ENCODE measurements around the gene CACNA1B. TPM values are rescaled to one million over a fixed set of nuclear protein-coding genes. Genes with fewer than 3 reads are reported as not detected.

The CACNA1B gene
- polyA plus RNA-seq, 1 experiment, result 0.01 TPM

GRCh38 chr9:137953683-137954438 is 76.3 kb downstream of the CACNA1B start:
- Histone ChIP-seq H3K4me3 (ENCODE audit: low read depth, low read length) (no peak overlapping the region), H3K27ac (ENCODE audit: low read depth, low read length) (no peak overlapping the region), H3K9me3 (ENCODE audit: control insufficient read depth, insufficient read depth, low read length) (peaks cover 90% of the 10 kb centered on the region), H3K27me3 (ENCODE audit: control insufficient read depth, insufficient read depth, low read length) (no peaks in the 10 kb centered on the region)
- ChIA-PET CTCF (no interaction called here), POLR2A (no interaction called here)
- DNase-seq (ENCODE audit: low read depth, low spot score), result no peak
- TF ChIP-seq CTCF (IDR thresholded peaks at IDR 0.05; ENCODE audit: low read depth, low read length), result no peak

GRCh38 chr9:137955224-137955570 is 77.6 kb downstream of the CACNA1B start:
- no peak for DNase-seq (ENCODE audit: low read depth, low spot score)
- no peaks in the 10 kb centered on the region for H3K27me3 ChIP-seq (ENCODE audit: control insufficient read depth, insufficient read depth, low read length)
- CTCF ChIA-PET, result no interaction called here
- POLR2A ChIA-PET, result no interaction called here
- no peak overlapping the region for H3K4me3 ChIP-seq (ENCODE audit: low read depth, low read length)
- no peak overlapping the region for H3K27ac ChIP-seq (ENCODE audit: low read depth, low read length)
- TF ChIP-seq CTCF (IDR thresholded peaks at IDR 0.05; ENCODE audit: low read depth, low read length), result no peak
- H3K9me3 ChIP-seq (ENCODE audit: control insufficient read depth, insufficient read depth, low read length), result peaks cover 84% of the 10 kb centered on the region

DNA sequence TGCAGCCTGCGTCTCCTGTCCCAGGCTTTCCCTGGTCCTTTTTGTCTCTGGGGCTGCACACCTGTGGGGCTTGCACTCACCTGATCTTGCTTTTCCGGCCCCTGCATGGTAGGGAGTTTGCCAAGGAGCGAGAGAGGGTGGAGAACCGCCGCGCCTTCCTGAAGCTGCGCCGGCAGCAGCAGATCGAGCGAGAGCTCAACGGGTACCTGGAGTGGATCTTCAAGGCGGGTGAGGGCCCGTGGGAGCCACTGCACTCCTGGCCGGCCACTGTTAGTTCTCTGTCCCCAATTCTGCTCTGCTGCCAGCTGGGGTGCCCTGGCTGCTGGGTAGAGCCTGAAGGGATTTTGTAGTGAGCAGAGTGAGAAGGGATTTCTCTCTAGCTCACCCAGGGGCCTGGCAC is 78.0 kb downstream of the CACNA1B start:
- Histone ChIP-seq H3K4me3 (ENCODE audit: low read depth, low read length) (no peak overlapping the region), H3K9me3 (ENCODE audit: control insufficient read depth, insufficient read depth, low read length) (peaks cover 83% of the 10 kb centered on the region), H3K27me3 (ENCODE audit: control insufficient read depth, insufficient read depth, low read length) (no peaks in the 10 kb centered on the region), H3K27ac (ENCODE audit: low read depth, low read length) (no peak overlapping the region)
- DNase-seq (ENCODE audit: low read depth, low spot score), result no peak
- ChIA-PET POLR2A (no interaction called here), CTCF (no interaction called here)
- TF ChIP-seq CTCF (IDR thresholded peaks at IDR 0.05; ENCODE audit: low read depth, low read length), result no peak

- H3K9me3 ChIP-seq (ENCODE audit: control insufficient read depth, insufficient read depth, low read length), result peaks cover 81% of the 10 kb centered on the region
- POLR2A ChIA-PET, result no interaction called here
- H3K27ac ChIP-seq (ENCODE audit: low read depth, low read length), result no peak overlapping the region
- no peaks in the 10 kb centered on the region for H3K27me3 ChIP-seq (ENCODE audit: control insufficient read depth, insufficient read depth, low read length)
- no peak for DNase-seq (ENCODE audit: low read depth, low spot score)
- TF ChIP-seq CTCF (IDR thresholded peaks at IDR 0.05; ENCODE audit: low read depth, low read length), result no peak
- H3K4me3 ChIP-seq (ENCODE audit: low read depth, low read length), result no peak overlapping the region
- CTCF ChIA-PET, result no interaction called here
Measured at GRCh38 chr9:137956039-137956438, 78.5 kb downstream of the CACNA1B start.

- TF ChIP-seq CTCF (IDR thresholded peaks at IDR 0.05; ENCODE audit: low read depth, low read length), result no peak
- Histone ChIP-seq H3K27ac (ENCODE audit: low read depth, low read length) (no peak overlapping the region), H3K9me3 (ENCODE audit: control insufficient read depth, insufficient read depth, low read length) (peaks cover 73% of the 10 kb centered on the region), H3K4me3 (ENCODE audit: low read depth, low read length) (no peak overlapping the region), H3K27me3 (ENCODE audit: control insufficient read depth, insufficient read depth, low read length) (no peaks in the 10 kb centered on the region)
- ChIA-PET POLR2A (no interaction called here), CTCF (no interaction called here)
- no peak for DNase-seq (ENCODE audit: low read depth, low spot score)
Measured at GRCh38 chr9:137956688-137957385, 79.3 kb downstream of the CACNA1B start.

All from AG04450 (cell line).